Pancreas (tissue), 10 donors: ENCODE data around the gene RAET1E. TPM values are rescaled to one million over a fixed set of nuclear protein-coding genes. Genes with fewer than 3 reads are reported as not detected.
"Not testable (repeated sequence)": the region's sequence is repeated elsewhere in the genome, so short reads cannot be mapped to it uniquely, and the experiment has no call there.

Experiments used
- ATAC-seq, 4 donors: fragments of 200-7000 bp; cut with Tn5 transposase; one replicate each; pipeline versions ENCODE4 v1.8.0 to v1.9.1; 2020; ENCODE audit warnings: mild to moderate bottlenecking in 4 of 4, moderate library complexity in 4 of 4
- DNase-seq, 6 donors: peaks; one replicate each; pipeline ENCODE4 v3.0.0-alpha.2; 2020
- FAIRE-seq: peaks from 2 replicates; lab custom pipeline; 2012; peaks lifted over from hg19 to GRCh38; lab: Jason Lieb, UNC
- H3K27ac ChIP-seq, 4 donors: fragments of 200-600 bp; sonication (generic); 1 replicate in 3 of 4; 2 replicates in 1 of 4; pipeline versions ENCODE4 v1.5.0 to v1.8.0; 2020
- H3K27me3 ChIP-seq, 4 donors: fragments of 200-600 bp; one replicate each; pipeline ENCODE4 v1.8.0; 2021
- H3K36me3 ChIP-seq, 3 donors: fragments of 200-600 bp; sonication (generic) in 1 of 3; one replicate each; pipeline versions ENCODE4 v1.5.0 to v1.8.0; 2020 to 2021
- H3K4me1 ChIP-seq, 3 donors: fragments of 200-600 bp; one replicate each; pipeline ENCODE4 v1.8.0; 2021
- H3K4me3 ChIP-seq, 4 donors: fragments of 200-600 bp; sonication (generic) in 2 of 4; one replicate each; pipeline versions ENCODE4 v1.5.0 to v1.8.0; 2020 to 2021
- H3K9me3 ChIP-seq, 4 donors: fragments of 200-600 bp; one replicate each; pipeline ENCODE4 v1.8.0; 2021
- CTCF ChIP-seq, 4 donors: fragments of 200-600 bp; sonication (generic) in 3 of 4; IDR thresholded peaks; one replicate each; pipeline versions ENCODE4 v1.5.0 to v1.8.0; 2021; ENCODE audit warnings: antibody characterized with exemption in 4 of 4
- WGBS, 2 donors: extraction: QIAGEN DNeasy Blood & Tissue Kit; methylation state at CpG; one replicate each; pipeline ENCODE4 v1.1.7; 2013; 5-methylcytosine and 5-hydroxymethylcytosine counted together
- intact Hi-C, 3 donors: fragments of 100-400 bp; cut with DNase I; formaldehyde crosslinking; loops; one replicate each; pipeline versions ENCODE4 v1.11.1 to v1.14.2; 2022
- polyA plus RNA-seq, 2 donors: library from polyadenylated mRNA; stranded (reverse); fragments of 200-250 nt; gene quantifications; one replicate each; pipeline ENCODE4 v1.2.3, GENCODE V29; 2013
- total RNA-seq, 6 donors: library from RNA; stranded (reverse); fragmentation: NEBNext Ultra II Directional in 4 of 6; extraction: Animal tissue kit (Norgen Biotek cat#: 25700) in 4 of 6; gene quantifications; one replicate each; pipeline versions ENCODE4 v1.2.1 to v1.2.4, GENCODE V29; 2021 to 2023
- donor health status: healthy with polysubstance abuse.
- donor health status: DM: no; HTN: no; CAD: no; lungs with moderate emphysema.
- donor health status: DM: no; HTN: no; CAD: no.
- donor health status: control.
- donor health status: control.
- donor health status: Bipolar disorder and iron deficiency.
- donor health status: DM: yes; HTN: yes; CAD: no.
- donor health status: DM: no; HTN: no; CAD: no.
- donor health status: DM: no; HTN: no; CAD: no.
- donor health status: DM: yes; HTN: yes; CAD: no.

RAET1E gene
- total and polyA plus RNA-seq, 8 donors, result 0.09 TPM; not detected in 7

GRCh38 chr6:149924206-149924932, 26.5 kb upstream of the RAET1E start:
- no peak for TF ChIP-seq CTCF (IDR thresholded peaks at IDR 0.05)
- no peak for FAIRE-seq
- no peaks in the 10 kb centered on the region for H3K36me3 ChIP-seq
- H3K27ac ChIP-seq, result no peak overlapping the region
- H3K9me3 ChIP-seq, result no peaks in the 10 kb centered on the region
- H3K4me3 ChIP-seq, result no peak overlapping the region
- 78 to 82% methylated on average over 9 of the region's 9 CpGs for WGBS, 2 donors
- intact Hi-C loops, result loop anchor here in 1 of 3 donors (5.0 kb wide), 1 partner anchor 87 kb away; no protein-coding TSS in a partner anchor
- ATAC-seq, result no peak
- peaks cover 0 to 3% (median 0%) of the 10 kb centered on the region in 3 donors for H3K4me1 ChIP-seq
- peak in 1 of 6 donors; percentile 26 for DNase-seq
- peaks cover 0 to under 1% (median 0%) of the 10 kb centered on the region in 4 donors for H3K27me3 ChIP-seq

- Histone ChIP-seq H3K36me3 (no peaks in the 10 kb centered on the region), H3K4me3 (peak overlapping the region; percentile 10 to 61 (median 26)), H3K27me3 (no peaks in the 10 kb centered on the region), H3K27ac (no peak overlapping the region), H3K9me3 (no peaks in the 10 kb centered on the region), H3K4me1 (peaks cover 0 to 3% (median 0%) of the 10 kb centered on the region in 3 donors)
- no peak for TF ChIP-seq CTCF (IDR thresholded peaks at IDR 0.05)
- intact Hi-C loops, result loop anchor here in 1 of 3 donors (5.0 kb wide), 1 partner anchor 86 kb away; no protein-coding TSS in a partner anchor
- WGBS, 2 donors, result 21 to 23% methylated on average over 33 of the region's 33 CpGs
- DNase-seq (peak in 1 of 6 donors; percentile 19), ATAC-seq (peak in 3 of 4 donors; percentile 1 to 4 (median 1)), FAIRE-seq (no peak)
These were observed 25.5 kb upstream of the RAET1E start for GRCh38 chr6:149923327-149923986.

GRCh38 chr6:149922642-149923326, 24.9 kb upstream of the RAET1E start, which contains the start of gene RAET1G:
RAET1G (minus strand) TSS chr6:149923121; CDS start chr6:149923010, 111 bp downstream.
- TF ChIP-seq CTCF (IDR thresholded peaks at IDR 0.05), result no peak
- no peak within 1 kb of the TSS for H3K27ac ChIP-seq
- peak within 1 kb of the TSS; percentile 10 to 61 (median 26) for H3K4me3 ChIP-seq
- no peaks in the 10 kb centered on the region for H3K36me3 ChIP-seq
- no peaks in the 10 kb centered on the region for H3K9me3 ChIP-seq
- H3K27me3 ChIP-seq, result no peaks in the 10 kb centered on the region
- ATAC-seq, result peak; percentile 79 to 90 (median 86)
- DNase-seq, result peak; percentile 81 to 92 (median 88)
- 1% methylated on average over 37 to 40 of the region's 40 CpGs for WGBS, 2 donors
- intact Hi-C loops, result loop anchor here in 1 of 3 donors (5.0 kb wide), 1 partner anchor 85 kb away; no protein-coding TSS in a partner anchor
- H3K4me1 ChIP-seq, result peaks cover 0 to 3% (median 0%) of the 10 kb centered on the region in 3 donors
- FAIRE-seq, result peak; percentile 32

- not testable (repeated sequence) for H3K27ac ChIP-seq, FAIRE-seq, ATAC-seq, H3K27me3 ChIP-seq, H3K4me3 ChIP-seq, H3K36me3 ChIP-seq, H3K4me1 ChIP-seq, H3K9me3 ChIP-seq
- intact Hi-C loops, result loop anchor here in 1 of 3 donors (5.0 kb wide), 1 partner anchor 85 kb away; no protein-coding TSS in a partner anchor
- 33 to 46% methylated on average over 5 of the region's 5 CpGs for WGBS, 2 donors
- DNase-seq, result peak in 1 of 6 donors; percentile 48
These were observed 24.2 kb upstream of the RAET1E start for GRCh38 chr6:149922091-149922490.

GRCh38 chr6:149921361-149921760, 23.4 kb upstream of the RAET1E start:
- ATAC-seq, result no peak
- 85 to 86% methylated on average over 6 of the region's 6 CpGs for WGBS, 2 donors
- H3K27ac ChIP-seq, result no peak overlapping the region
- no peaks in the 10 kb centered on the region for H3K36me3 ChIP-seq
- no peaks in the 10 kb centered on the region for H3K9me3 ChIP-seq
- intact Hi-C loops, result loop anchor here in 1 of 3 donors (5.0 kb wide), 1 partner anchor 84 kb away; no protein-coding TSS in a partner anchor
- no peaks in the 10 kb centered on the region for H3K27me3 ChIP-seq
- TF ChIP-seq CTCF (IDR thresholded peaks at IDR 0.05), result no peak
- peaks cover 0 to 3% (median 0%) of the 10 kb centered on the region in 3 donors for H3K4me1 ChIP-seq
- DNase-seq, result peak in 1 of 6 donors; percentile 34
- FAIRE-seq, result no peak
- H3K4me3 ChIP-seq, result no peak overlapping the region
